ENCODE data around the gene LRRC71.

LRRC71 gene

GRCh38 chr1:156877433-156878170 lies 42.8 kb upstream of the LRRC71 start:
- H3K27ac ChIP-seq: no peak overlapping the region
- TF ChIP-seq, protein P1, sequence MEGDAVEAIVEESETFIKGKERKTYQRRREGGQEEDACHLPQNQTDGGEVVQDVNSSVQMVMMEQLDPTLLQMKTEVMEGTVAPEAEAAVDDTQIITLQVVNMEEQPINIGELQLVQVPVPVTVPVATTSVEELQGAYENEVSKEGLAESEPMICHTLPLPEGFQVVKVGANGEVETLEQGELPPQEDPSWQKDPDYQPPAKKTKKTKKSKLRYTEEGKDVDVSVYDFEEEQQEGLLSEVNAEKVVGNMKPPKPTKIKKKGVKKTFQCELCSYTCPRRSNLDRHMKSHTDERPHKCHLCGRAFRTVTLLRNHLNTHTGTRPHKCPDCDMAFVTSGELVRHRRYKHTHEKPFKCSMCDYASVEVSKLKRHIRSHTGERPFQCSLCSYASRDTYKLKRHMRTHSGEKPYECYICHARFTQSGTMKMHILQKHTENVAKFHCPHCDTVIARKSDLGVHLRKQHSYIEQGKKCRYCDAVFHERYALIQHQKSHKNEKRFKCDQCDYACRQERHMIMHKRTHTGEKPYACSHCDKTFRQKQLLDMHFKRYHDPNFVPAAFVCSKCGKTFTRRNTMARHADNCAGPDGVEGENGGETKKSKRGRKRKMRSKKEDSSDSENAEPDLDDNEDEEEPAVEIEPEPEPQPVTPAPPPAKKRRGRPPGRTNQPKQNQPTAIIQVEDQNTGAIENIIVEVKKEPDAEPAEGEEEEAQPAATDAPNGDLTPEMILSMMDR (IDR thresholded peaks at IDR 0.05): no peak
- TF ChIP-seq ZFX (IDR thresholded peaks at IDR 0.05; ENCODE audit: borderline replicate concordance): no peak

- TF ChIP-seq, protein P1 (IDR thresholded peaks at IDR 0.05): no peak
- no peak overlapping the region for H3K27ac ChIP-seq
These were observed 40.6 kb upstream of the LRRC71 start for GRCh38 chr1:156879876-156880275.

GRCh38 chr1:156880473-156880872 lies 40.0 kb upstream of the LRRC71 start:
- TF ChIP-seq ZFX (IDR thresholded peaks at IDR 0.05; ENCODE audit: borderline replicate concordance): no peak
- TF ChIP-seq, protein P1 (IDR thresholded peaks at IDR 0.05): no peak
- no peak overlapping the region for H3K27ac ChIP-seq

- no peak for TF ChIP-seq ZFX (IDR thresholded peaks at IDR 0.05; ENCODE audit: borderline replicate concordance)
- TF ChIP-seq, protein P1 (IDR thresholded peaks at IDR 0.05): no peak
- no peak overlapping the region for H3K27ac ChIP-seq
These were observed 39.3 kb upstream of the LRRC71 start for GRCh38 chr1:156881101-156881500.

DNA sequence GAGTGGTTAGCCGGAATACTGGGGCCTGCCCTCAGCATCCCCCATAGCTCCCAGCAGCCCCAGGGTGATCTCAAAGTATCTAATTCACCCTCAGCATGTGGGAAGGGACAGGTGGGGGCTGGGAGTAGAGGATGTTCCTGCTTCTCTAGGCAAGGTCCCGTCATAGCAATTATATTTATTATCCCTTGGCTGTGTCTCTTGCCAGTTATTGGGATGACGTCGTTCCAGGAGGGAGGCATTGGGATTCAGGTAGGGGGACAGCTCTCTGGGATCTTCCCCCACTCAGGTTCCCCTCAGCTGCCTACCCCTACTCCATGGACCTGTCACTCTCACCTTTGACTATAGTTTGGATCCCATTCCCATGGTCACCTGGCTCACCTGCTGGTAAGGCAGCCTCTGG lies 38.8 kb upstream of the LRRC71 start:
- TF ChIP-seq, protein P1 (IDR thresholded peaks at IDR 0.05): no peak
- TF ChIP-seq ZFX (IDR thresholded peaks at IDR 0.05; ENCODE audit: borderline replicate concordance): no peak

DNA sequence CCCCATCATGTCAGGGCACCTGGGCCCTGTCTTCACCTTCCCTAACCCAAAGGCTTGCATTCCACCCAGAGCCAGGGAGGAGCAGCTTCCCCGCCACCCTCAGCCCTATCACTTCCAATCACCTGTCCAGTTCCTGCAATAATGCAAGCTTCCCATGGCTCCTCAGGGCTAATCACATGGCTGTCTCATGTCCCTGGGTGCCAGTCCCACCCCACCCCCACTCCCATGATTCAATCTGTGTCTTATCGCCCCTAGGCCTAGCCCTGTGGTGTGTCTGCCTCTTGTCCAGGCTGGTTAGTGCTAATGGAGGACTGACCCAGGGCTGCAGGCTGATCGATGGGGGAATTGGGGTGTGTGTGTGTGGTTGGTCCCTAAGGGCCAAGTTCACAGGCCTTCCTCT lies 37.9 kb upstream of the LRRC71 start:
- TF ChIP-seq ZFX (IDR thresholded peaks at IDR 0.05; ENCODE audit: borderline replicate concordance): no peak
- no peak overlapping the region for H3K27ac ChIP-seq

More for the DNA sequence above, 38.8 kb upstream of the LRRC71 start:
- H3K27ac ChIP-seq: no peak overlapping the region

DNA sequence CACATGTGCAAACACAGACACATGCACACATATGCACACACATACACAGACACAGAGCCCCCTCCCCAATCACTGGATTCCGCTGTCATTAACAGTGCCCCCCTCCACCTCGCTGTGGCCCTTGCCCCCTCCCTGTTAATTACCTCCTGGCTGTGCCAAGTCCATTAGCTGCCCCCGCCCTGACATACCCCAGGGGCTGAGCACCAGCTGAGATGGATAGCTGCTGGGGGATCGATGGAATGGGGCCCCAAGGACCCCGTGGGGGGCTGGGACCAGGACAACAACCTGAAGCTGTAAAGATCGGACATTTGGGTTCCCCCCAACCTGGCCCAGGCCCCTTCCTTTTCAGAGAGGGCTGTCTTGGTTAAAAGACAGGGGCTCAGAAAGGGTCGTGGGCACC lies 36.5 kb upstream of the LRRC71 start:
- no peak overlapping the region for H3K27ac ChIP-seq
- TF ChIP-seq, protein P1 (IDR thresholded peaks at IDR 0.05): no peak
- TF ChIP-seq ZFX (IDR thresholded peaks at IDR 0.05; ENCODE audit: borderline replicate concordance): no peak

All from 22Rv1 (cell line).